Activated CD8-positive, alpha-beta memory T cell treated with anti-CD3 and anti-CD28 coated beads, Interleukin-2, amount 50 U/mL, for 4 hours (primary cell): ENCODE results near the gene CTNNA3.

Source experiments
- DNase-seq: peaks from one replicate; pipeline ENCODE4 v3.0.0-alpha.2; 2020

CTNNA3 gene

DNA sequence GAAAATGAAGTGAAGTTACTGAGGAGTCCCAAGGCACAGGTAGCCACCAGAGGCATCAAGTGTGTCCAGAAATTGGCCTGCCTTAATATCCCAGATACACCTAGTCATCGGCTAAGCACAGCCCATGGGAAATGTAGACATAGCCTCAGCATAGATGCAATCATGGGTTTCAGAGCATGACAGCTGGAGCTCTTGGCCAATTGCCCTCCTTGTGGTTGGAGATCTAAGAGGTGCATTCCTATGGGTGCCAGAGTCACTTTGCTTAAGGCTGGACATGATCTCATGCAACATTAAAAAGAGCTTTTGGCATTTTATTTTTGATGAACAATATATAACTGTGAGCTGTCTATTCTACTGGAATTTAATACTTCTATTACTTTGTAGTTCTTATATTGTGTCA lies 1528.2 kb downstream of the CTNNA3 start:
- DNase-seq, result no peak

GRCh38 chr10:66162560-66163143 lies 1533.3 kb downstream of the CTNNA3 start:
- DNase-seq, result no peak

GRCh38 chr10:66151346-66151745 lies 1544.6 kb downstream of the CTNNA3 start:
- no peak for DNase-seq

GRCh38 chr10:66148312-66148711 lies 1547.7 kb downstream of the CTNNA3 start:
- no peak for DNase-seq

DNA sequence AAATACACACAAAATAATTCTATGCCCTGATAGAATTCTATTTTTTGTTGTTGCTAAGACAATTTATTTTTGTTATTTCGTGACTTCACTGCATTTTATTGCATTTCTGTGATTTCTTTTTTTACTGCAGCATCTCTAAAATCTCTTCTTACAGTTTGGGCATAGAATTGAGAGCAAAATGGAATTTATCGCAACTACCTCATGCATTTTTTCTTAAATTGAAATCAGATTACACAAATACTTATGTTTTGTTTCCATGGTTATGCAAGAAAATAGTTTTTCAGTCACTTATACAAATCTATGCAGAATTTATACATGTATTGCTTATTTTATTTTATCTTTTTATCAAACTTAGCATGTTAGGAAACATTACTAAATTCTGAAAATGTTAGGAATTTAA lies 1552.0 kb downstream of the CTNNA3 start:
- DNase-seq, result no peak

- DNase-seq, result no peak
Observed at GRCh38 chr10:66102756-66103155, 1593.2 kb downstream of the CTNNA3 start.

- DNase-seq, result no peak
Observed at GRCh38 chr10:66098595-66099480, 1597.2 kb downstream of the CTNNA3 start.

DNA sequence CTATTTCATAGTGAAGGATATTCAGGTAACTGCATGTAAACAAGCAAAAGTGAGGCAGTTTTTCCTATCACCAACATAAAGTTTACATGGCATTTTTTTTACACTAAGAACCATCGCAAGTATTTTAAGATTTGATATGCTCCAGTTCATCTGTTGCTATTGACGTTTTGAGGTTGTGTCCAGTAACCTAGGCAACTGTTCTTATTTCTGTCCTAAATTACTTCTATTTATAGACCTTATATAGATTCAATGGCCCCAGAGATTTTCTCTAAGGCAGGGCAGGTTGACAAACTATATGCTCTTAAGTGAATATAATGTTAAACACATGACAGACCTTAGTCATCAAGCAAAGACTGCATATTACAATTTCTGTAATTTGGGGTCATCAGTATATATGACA lies 1600.4 kb downstream of the CTNNA3 start:
- no peak for DNase-seq

GRCh38 chr10:66085906-66086305 lies 1610.1 kb downstream of the CTNNA3 start:
- DNase-seq, result no peak

GRCh38 chr10:66071907-66072306 lies 1624.1 kb downstream of the CTNNA3 start:
- no peak for DNase-seq

GRCh38 chr10:66058594-66058993 lies 1637.4 kb downstream of the CTNNA3 start:
- no peak for DNase-seq

GRCh38 chr10:66049335-66049734 lies 1646.7 kb downstream of the CTNNA3 start:
- DNase-seq, result no peak

- DNase-seq, result no peak
Observed at GRCh38 chr10:66045859-66046258, 1650.1 kb downstream of the CTNNA3 start.

GRCh38 chr10:66041771-66042170 lies 1654.2 kb downstream of the CTNNA3 start:
- no peak for DNase-seq

DNA sequence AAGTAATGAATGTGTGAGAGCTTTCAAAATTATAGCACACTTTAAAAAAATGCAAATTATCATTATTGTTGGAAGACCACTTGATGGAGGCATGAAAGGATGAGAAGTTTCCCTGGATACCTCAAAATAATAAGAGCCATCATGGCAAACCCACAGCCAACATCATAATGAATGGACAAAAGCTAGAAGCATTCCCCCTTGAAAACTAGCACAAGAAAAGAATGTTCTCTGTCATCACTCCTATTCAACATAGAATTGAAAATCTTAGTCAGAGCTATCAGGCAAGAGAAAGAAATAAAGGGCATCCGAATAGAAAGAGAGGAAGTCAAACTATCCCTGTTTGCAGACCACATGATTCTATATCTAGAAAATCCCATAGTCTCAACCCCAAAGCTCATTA lies 1657.4 kb downstream of the CTNNA3 start:
- DNase-seq, result no peak

DNA sequence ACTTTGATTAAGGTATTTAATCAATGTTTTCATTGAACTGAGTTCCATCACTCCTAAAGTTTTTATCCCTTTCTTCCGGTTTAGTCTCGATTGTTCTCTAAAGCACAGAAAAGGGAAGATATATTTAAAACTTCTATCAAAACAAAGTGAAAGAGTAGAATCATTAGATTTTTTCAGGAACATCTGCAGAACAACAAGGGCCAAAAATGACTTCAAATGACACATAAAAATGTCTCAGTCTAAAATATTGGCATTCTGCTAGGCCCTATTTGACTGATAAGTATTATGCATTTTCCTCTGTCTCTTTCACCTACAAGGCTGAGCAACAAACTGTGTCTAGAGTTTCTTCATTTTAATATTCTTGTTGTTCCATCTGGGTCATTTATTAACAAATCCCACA lies 1669.7 kb downstream of the CTNNA3 start:
- DNase-seq, result no peak

DNA sequence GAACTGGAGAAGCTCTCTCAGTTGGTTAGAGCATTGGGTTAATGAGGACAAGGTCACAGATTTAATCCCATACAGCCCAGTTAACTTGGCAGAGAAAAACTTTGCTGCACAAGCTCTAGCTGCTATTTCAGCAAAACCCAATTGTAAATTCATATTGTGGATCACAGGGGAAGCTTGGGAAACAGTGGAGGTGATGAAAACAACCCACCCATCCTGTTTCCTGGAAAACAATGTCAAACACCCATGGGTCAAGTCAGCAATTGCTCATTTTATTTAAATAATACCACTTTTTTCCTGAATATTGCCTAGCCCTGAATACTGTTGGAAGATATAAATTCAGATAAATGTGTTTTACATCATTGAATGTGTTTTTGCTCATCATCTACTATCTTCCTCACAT lies 1670.8 kb downstream of the CTNNA3 start:
- DNase-seq, result no peak

DNA sequence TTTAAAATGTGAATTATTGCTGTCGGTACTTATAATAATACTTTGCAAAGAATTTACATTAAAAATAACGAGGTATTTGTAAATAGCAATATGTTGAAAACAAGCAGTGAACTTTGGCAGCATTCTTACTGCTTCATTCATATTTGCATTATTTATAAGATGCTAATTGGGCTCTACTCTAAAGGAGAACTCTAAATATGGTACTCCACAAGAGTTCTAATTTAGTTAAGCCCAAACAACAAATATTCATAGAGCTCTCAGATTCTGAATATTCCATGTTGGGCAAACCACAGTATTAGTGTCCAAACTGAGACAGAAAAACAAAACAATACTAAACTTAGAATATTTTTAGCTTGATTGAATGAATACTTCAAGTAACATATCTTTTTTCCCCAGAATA lies 1674.6 kb downstream of the CTNNA3 start:
- DNase-seq, result no peak

DNA sequence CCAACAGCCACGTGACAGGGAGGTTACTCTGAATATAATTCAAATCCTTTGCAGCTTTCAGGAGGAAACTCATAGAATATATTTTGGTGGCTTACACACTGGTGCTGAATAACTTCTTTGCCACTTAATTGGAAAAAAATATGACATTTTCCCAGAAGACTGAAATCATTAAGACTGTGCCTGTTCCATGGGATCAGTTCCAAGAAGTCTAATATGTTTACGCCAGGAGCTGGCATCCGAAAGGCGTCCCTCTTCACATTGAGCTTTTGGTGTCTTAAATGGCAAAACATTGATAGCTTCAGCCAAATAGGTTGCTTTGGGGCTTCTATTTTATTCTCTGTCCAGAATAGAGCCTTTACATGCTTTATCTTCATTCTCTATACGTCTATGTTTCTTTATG lies 1687.8 kb downstream of the CTNNA3 start:
- no peak for DNase-seq

GRCh38 chr10:66006411-66006810 lies 1689.6 kb downstream of the CTNNA3 start:
- DNase-seq, result no peak

DNA sequence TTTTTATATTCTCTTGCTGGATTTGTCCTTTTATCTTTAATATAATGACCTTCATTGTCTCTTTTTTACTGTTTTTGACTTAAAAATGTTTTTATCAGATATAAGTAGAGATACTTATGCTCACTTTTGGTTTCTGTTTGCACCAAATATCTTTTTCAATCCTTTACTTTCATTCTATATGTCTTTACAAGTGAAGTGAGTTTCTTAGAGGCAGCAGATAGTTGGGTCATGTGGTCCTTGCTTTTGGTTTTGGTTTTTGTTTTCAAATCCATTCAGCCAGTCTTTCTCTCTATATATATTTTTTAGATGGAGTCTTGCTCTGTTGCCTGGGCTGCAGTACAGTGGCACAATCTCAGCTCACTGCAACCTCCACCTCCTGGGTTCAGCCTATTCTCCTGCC lies 1702.5 kb downstream of the CTNNA3 start:
- DNase-seq, result no peak

GRCh38 chr10:65968871-65969270 lies 1727.1 kb downstream of the CTNNA3 start:
- DNase-seq, result no peak

- no peak for DNase-seq
Observed at GRCh38 chr10:65968437-65968836, 1727.6 kb downstream of the CTNNA3 start.

GRCh38 chr10:65964205-65964604 lies 1731.8 kb downstream of the CTNNA3 start:
- no peak for DNase-seq

DNA sequence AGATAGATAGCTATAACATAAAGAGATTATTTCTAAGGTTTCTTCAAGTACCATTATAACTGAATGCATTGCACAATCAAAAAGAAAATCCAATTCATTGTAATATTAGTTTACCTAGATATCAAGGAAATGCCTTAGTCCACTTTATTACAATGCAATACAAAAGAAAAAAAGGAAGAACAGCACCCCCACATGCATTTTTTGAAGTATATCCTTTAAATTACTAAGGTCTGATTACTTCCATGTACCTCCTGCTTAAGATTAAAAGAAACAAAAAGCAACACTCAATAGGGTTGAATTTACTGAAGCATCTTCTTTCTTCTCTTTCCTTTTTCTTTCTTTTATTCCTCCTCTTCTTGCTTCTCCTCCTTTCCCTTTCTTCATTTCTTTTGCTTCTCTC lies 1743.9 kb downstream of the CTNNA3 start:
- no peak for DNase-seq
